Ovary (tissue), 3 donors: ENCODE results near the gene ACAD8.

Experiments
- POLR2A ChIP-seq: fragments of 450-650 bp; IDR thresholded peaks from one replicate; pipeline ENCODE4 v1.6.1; 2017; ENCODE audit warnings: antibody characterized with exemption, mild to moderate bottlenecking, moderate library complexity
- TF ChIP-seq, protein P1 (sequence below), 3 donors: fragments of 450-650 bp in 2 of 3; fragments of 200-600 bp in 1 of 3; IDR thresholded peaks; one replicate each; pipeline versions ENCODE4 v1.5.1 to v1.8.0; 2016 to 2022; ENCODE audit warnings: antibody characterized with exemption in 3 of 3, mild to moderate bottlenecking in 1 of 3
- donor health status: DM: no; HTN: no; CAD: no.

DNA sequence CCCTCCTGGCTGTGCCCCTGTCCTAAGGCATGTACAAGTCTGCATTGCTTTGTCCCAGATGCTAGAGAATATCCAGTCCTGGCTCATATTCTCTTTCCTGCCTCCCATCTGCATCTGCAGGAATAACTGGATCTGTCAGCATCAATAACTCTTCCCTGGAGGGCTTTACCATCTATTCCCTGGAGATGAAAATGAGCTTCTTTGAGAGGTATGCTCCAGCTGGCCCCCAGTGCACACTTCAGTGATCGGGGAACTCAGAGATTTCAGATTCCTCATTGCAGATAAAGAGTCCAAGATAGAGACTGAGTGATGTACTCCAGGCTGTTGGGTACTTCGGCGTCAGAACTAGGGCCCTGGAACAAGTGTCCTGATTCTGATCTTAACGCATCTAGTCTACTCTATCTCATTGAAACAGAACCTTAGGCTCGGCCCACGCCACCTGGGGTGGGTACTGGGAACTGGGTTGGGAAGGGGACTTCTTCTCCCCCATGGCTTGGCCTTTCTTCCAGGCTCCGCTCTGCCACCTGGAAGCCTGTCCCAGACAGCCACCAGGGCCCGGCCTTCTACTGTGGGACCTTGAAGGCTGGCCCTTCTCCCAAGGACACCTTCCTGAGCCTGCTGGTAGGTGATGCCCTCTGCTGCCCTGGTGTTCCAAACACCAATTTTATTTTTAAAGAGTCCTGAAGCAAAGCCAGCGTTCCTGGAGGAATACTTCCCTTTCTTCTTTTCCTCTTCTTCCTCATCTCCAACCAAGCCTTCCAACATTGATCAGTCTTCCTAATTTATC lies 60.6 kb downstream of the ACAD8 start:
- TF ChIP-seq, protein P1, sequence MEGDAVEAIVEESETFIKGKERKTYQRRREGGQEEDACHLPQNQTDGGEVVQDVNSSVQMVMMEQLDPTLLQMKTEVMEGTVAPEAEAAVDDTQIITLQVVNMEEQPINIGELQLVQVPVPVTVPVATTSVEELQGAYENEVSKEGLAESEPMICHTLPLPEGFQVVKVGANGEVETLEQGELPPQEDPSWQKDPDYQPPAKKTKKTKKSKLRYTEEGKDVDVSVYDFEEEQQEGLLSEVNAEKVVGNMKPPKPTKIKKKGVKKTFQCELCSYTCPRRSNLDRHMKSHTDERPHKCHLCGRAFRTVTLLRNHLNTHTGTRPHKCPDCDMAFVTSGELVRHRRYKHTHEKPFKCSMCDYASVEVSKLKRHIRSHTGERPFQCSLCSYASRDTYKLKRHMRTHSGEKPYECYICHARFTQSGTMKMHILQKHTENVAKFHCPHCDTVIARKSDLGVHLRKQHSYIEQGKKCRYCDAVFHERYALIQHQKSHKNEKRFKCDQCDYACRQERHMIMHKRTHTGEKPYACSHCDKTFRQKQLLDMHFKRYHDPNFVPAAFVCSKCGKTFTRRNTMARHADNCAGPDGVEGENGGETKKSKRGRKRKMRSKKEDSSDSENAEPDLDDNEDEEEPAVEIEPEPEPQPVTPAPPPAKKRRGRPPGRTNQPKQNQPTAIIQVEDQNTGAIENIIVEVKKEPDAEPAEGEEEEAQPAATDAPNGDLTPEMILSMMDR (IDR thresholded peaks at IDR 0.05) = no peak
- no peak for TF ChIP-seq POLR2A
